Muscle layer of duodenum (tissue), 2 donors: Measurements from ENCODE around the gene ANO10.

ENCODE experiments used
- H3K27ac ChIP-seq: one replicate; pipeline ENCODE4 v1.7.0; 2013; ENCODE audit warnings: mild to moderate bottlenecking, low read length
- H3K27me3 ChIP-seq: one replicate; pipeline ENCODE4 v1.7.0; 2013; ENCODE audit warnings: low read depth, mild to moderate bottlenecking, control low read depth, low read length
- H3K36me3 ChIP-seq, 2 donors: one replicate each; pipeline ENCODE4 v1.7.0; 2013; ENCODE audit warnings: low read length in 2 of 2, control low read depth in 1 of 2, mild to moderate bottlenecking in 1 of 2; ENCODE audit not compliant: insufficient read depth in 2 of 2, control insufficient read depth in 1 of 2
- H3K4me1 ChIP-seq, 2 donors: one replicate each; pipeline ENCODE4 v1.7.0; 2013; ENCODE audit warnings: low read length in 2 of 2, mild to moderate bottlenecking in 2 of 2, control low read depth in 1 of 2, moderate library complexity in 1 of 2; ENCODE audit not compliant: insufficient read depth in 2 of 2, control insufficient read depth in 1 of 2
- H3K4me3 ChIP-seq, 2 donors: one replicate each; pipeline ENCODE4 v1.7.0; 2013; ENCODE audit warnings: low read length in 2 of 2, low read depth in 1 of 2, mild to moderate bottlenecking in 1 of 2
- H3K9me3 ChIP-seq, 2 donors: one replicate each; pipeline ENCODE4 v1.7.0; 2013; ENCODE audit warnings: low read length in 2 of 2, control low read depth in 1 of 2, mild to moderate bottlenecking in 1 of 2; ENCODE audit not compliant: control insufficient read depth in 1 of 2
- donor health status: healthy.

ANO10 gene

GRCh38 chr3:43341788-43342187, 280.0 kb downstream of the ANO10 start:
- peaks cover 12 to 18% of the 10 kb centered on the region in 2 donors for H3K9me3 ChIP-seq
- H3K4me3 ChIP-seq = no peak overlapping the region
- H3K4me1 ChIP-seq = peaks cover 0 to 5% of the 10 kb centered on the region in 2 donors
- peaks cover 56 to 83% of the 10 kb centered on the region in 2 donors for H3K36me3 ChIP-seq
- H3K27ac ChIP-seq = no peak overlapping the region
- H3K27me3 ChIP-seq = no peaks in the 10 kb centered on the region

- peaks cover 62 to 85% of the 10 kb centered on the region in 2 donors for H3K36me3 ChIP-seq
Observed at GRCh38 chr3:43340403-43340802, 281.4 kb downstream of the ANO10 start.

GRCh38 chr3:43338295-43338694, 283.5 kb downstream of the ANO10 start:
- Histone ChIP-seq H3K4me3 (no peak overlapping the region), H3K36me3 (peaks cover 50 to 79% of the 10 kb centered on the region in 2 donors), H3K27ac (no peak overlapping the region), H3K4me1 (no peaks in the 10 kb centered on the region), H3K9me3 (peaks cover 21 to 26% of the 10 kb centered on the region in 2 donors), H3K27me3 (no peaks in the 10 kb centered on the region)

More at GRCh38 chr3:43340403-43340802, 281.4 kb downstream of the ANO10 start:
- Histone ChIP-seq H3K9me3 (peaks cover 18 to 26% of the 10 kb centered on the region in 2 donors), H3K27me3 (no peaks in the 10 kb centered on the region), H3K4me1 (peaks cover 0 to 5% of the 10 kb centered on the region in 2 donors), H3K4me3 (no peak overlapping the region), H3K27ac (no peak overlapping the region)

DNA sequence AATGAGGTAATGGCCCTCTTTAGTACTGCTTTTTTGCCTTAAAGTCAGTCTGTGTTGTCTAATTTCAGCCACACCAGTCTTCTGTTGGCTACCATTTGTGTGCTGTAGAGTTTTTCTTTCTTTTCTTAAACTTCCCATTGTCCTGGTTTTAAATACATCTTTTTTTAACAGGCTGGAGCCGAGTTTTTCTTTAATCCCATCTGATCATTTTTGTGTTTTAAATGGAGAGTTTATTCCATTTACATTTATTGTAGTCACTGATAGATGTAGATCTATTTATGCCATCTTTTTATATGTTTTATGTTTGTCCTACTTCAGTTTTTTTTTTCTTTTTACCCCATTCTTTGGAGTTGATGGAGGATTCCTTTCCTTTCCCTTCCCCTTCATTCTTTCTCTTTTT, 286.0 kb downstream of the ANO10 start:
- H3K9me3 ChIP-seq = peaks cover 21 to 26% of the 10 kb centered on the region in 2 donors
- H3K27ac ChIP-seq = no peak overlapping the region
- H3K4me3 ChIP-seq = no peak overlapping the region
- peaks cover 32 to 65% of the 10 kb centered on the region in 2 donors for H3K36me3 ChIP-seq
- H3K4me1 ChIP-seq = peaks cover 0 to 6% of the 10 kb centered on the region in 2 donors
- no peaks in the 10 kb centered on the region for H3K27me3 ChIP-seq

DNA sequence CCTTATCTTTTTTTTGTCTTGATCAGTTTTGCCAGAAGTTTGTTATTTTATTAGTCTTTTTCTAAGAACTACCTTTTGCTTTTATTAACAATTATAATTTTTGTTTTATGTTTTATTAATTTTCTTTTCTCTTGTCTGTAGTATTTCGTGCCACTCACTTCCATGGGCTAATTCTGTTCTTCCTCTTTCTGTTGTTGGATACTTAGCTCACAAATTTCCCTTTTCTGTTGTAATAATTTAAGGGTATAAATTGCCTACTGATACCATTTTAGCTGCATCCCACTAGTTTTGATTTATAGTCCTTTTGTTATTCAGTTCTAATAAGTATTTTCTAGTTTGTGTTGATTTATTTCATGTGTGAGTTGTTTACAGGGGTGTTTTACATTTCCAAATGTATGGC, 286.8 kb downstream of the ANO10 start:
- H3K36me3 ChIP-seq = peaks cover 24 to 56% of the 10 kb centered on the region in 2 donors
- no peak overlapping the region for H3K4me3 ChIP-seq
- peaks cover 0 to 6% of the 10 kb centered on the region in 2 donors for H3K4me1 ChIP-seq
- peaks cover 21 to 26% of the 10 kb centered on the region in 2 donors for H3K9me3 ChIP-seq
- H3K27ac ChIP-seq = no peak overlapping the region
- H3K27me3 ChIP-seq = no peaks in the 10 kb centered on the region

GRCh38 chr3:43331381-43331780, 290.4 kb downstream of the ANO10 start:
- Histone ChIP-seq H3K27ac (no peak overlapping the region), H3K9me3 (peaks cover 5 to 8% of the 10 kb centered on the region in 2 donors), H3K27me3 (no peaks in the 10 kb centered on the region), H3K36me3 (peaks cover 9 to 24% of the 10 kb centered on the region in 2 donors), H3K4me3 (no peak overlapping the region), H3K4me1 (peaks cover 9 to 20% of the 10 kb centered on the region in 2 donors)

- Histone ChIP-seq H3K4me1 (peaks cover 11 to 24% of the 10 kb centered on the region in 2 donors), H3K36me3 (peaks cover 9 to 20% of the 10 kb centered on the region in 2 donors), H3K27me3 (no peaks in the 10 kb centered on the region), H3K27ac (no peak overlapping the region), H3K9me3 (peaks cover under 1 to 8% of the 10 kb centered on the region in 2 donors), H3K4me3 (no peak overlapping the region)
Observed at GRCh38 chr3:43330981-43331380, 290.8 kb downstream of the ANO10 start.

DNA sequence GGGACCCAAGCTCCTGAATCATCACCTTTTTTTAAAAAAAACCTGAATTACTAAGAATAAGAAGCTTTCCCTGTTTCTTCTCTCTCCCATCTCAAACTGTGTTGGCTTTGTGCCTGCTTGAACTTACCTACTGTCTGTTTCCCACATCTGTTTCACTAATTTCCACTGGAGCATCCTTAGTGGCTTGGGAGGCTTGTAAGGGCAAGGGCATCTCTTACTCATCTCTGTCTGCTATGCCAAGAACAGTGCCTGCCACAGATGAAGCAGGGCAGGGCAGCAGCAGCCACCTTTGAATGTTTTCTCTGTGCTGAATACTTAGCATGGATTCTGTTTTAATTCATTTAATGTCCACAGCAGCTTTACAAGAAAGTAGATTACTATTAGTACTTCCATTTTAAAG, 293.2 kb downstream of the ANO10 start:
- peaks cover 11 to 33% of the 10 kb centered on the region in 2 donors for H3K4me1 ChIP-seq
- H3K9me3 ChIP-seq = no peaks in the 10 kb centered on the region
- H3K36me3 ChIP-seq = peaks cover 0 to 4% of the 10 kb centered on the region in 2 donors
- H3K27me3 ChIP-seq = no peaks in the 10 kb centered on the region
- H3K4me3 ChIP-seq = no peak overlapping the region
- no peak overlapping the region for H3K27ac ChIP-seq

- Histone ChIP-seq H3K4me3 (no peak overlapping the region), H3K4me1 (peaks cover 11 to 33% of the 10 kb centered on the region in 2 donors), H3K27ac (peak overlapping the region; percentile 16)
Observed at GRCh38 chr3:43327582-43327979, 294.2 kb downstream of the ANO10 start.

GRCh38 chr3:43326891-43327581, 294.8 kb downstream of the ANO10 start:
- Histone ChIP-seq H3K4me1 (peaks cover 11 to 33% of the 10 kb centered on the region in 2 donors), H3K4me3 (no peak overlapping the region), H3K27ac (peak overlapping the region; percentile 16), H3K36me3 (no peaks in the 10 kb centered on the region), H3K9me3 (no peaks in the 10 kb centered on the region), H3K27me3 (no peaks in the 10 kb centered on the region)

More at GRCh38 chr3:43327582-43327979, 294.2 kb downstream of the ANO10 start:
- Histone ChIP-seq H3K9me3 (no peaks in the 10 kb centered on the region), H3K36me3 (peaks cover 0 to 1% of the 10 kb centered on the region in 2 donors), H3K27me3 (no peaks in the 10 kb centered on the region)

- no peaks in the 10 kb centered on the region for H3K36me3 ChIP-seq
- H3K4me3 ChIP-seq = no peak overlapping the region
- peaks cover 11 to 32% of the 10 kb centered on the region in 2 donors for H3K4me1 ChIP-seq
- H3K27me3 ChIP-seq = no peaks in the 10 kb centered on the region
- no peak overlapping the region for H3K27ac ChIP-seq
- no peaks in the 10 kb centered on the region for H3K9me3 ChIP-seq
Observed at GRCh38 chr3:43323541-43323940, 298.3 kb downstream of the ANO10 start.
